GM19438 (cell line): ENCODE measurements around the gene AASDH.

Experiments used
- ATAC-seq: cut with Tn5 transposase; IDR thresholded peaks from one replicate; pipeline ENCODE4 v1.9.1; 2021; ENCODE audit warnings: low read depth; ENCODE audit not compliant: unreplicated experiment

AASDH gene

GRCh38 chr4:56387023-56388001 is at the start of gene AASDH:
Gene AASDH (minus strand): TSS chr4:56387491. CDS start chr4:56384299, 3,192 bp downstream.
- peak; percentile 99 for ATAC-seq

GRCh38 chr4:56435140-56435926 is 48.0 kb upstream of the AASDH start, which contains the start of gene PPAT:
Gene PPAT (minus strand): TSS chr4:56435615. CDS start chr4:56435477, 138 bp downstream.
- ATAC-seq = peak; percentile 62

GRCh38 chr4:56434599-56435139 is 47.4 kb upstream of the AASDH start:
- ATAC-seq = peak; percentile 33

- no peak for ATAC-seq
Observed at GRCh38 chr4:56433280-56433679, 46.0 kb upstream of the AASDH start.

- ATAC-seq = no peak
Observed at GRCh38 chr4:56430203-56430602, 42.9 kb upstream of the AASDH start.

- ATAC-seq = no peak
Observed at GRCh38 chr4:56427179-56427578, 39.9 kb upstream of the AASDH start.

- peak; percentile 81 for ATAC-seq
Observed at GRCh38 chr4:56426273-56426672, 39.0 kb upstream of the AASDH start.

GRCh38 chr4:56425518-56425917 is 38.2 kb upstream of the AASDH start:
- ATAC-seq = no peak

GRCh38 chr4:56424697-56425514 is 37.6 kb upstream of the AASDH start:
- ATAC-seq = no peak

- no peak for ATAC-seq
Observed at GRCh38 chr4:56424176-56424575, 36.9 kb upstream of the AASDH start.

GRCh38 chr4:56417396-56417795 is 30.1 kb upstream of the AASDH start:
- no peak for ATAC-seq

- ATAC-seq = no peak
Observed at GRCh38 chr4:56416349-56416748, 29.1 kb upstream of the AASDH start.

GRCh38 chr4:56414135-56414670 is 26.9 kb upstream of the AASDH start:
- ATAC-seq = no peak

GRCh38 chr4:56410247-56411062 is 23.2 kb upstream of the AASDH start:
- no peak for ATAC-seq

GRCh38 chr4:56409511-56410090 is 22.3 kb upstream of the AASDH start:
- ATAC-seq = no peak

GRCh38 chr4:56408978-56409377 is 21.7 kb upstream of the AASDH start:
- ATAC-seq = no peak

GRCh38 chr4:56406151-56406550 is 18.9 kb upstream of the AASDH start:
- no peak for ATAC-seq

GRCh38 chr4:56405016-56405415 is 17.7 kb upstream of the AASDH start:
- ATAC-seq = no peak

GRCh38 chr4:56400560-56400959 is 13.3 kb upstream of the AASDH start:
- ATAC-seq = no peak
